ENCODE results near the gene GALNTL6. TPM values are rescaled to one million over a fixed set of nuclear protein-coding genes. Genes with fewer than 3 reads are reported as not detected.

Gene GALNTL6
- total RNA-seq, 4 donors from 2014 or later = 0.67 to 0.70 TPM; not detected in 2

- no peaks in the 10 kb centered on the region for H3K27me3 ChIP-seq
- H3K27ac ChIP-seq = no peak overlapping the region
- H3K4me1 ChIP-seq = no peaks in the 10 kb centered on the region
- H3K36me3 ChIP-seq = no peaks in the 10 kb centered on the region
- TF ChIP-seq POLR2A (IDR thresholded peaks at IDR 0.05) (no peak), CTCF (IDR thresholded peaks at IDR 0.05) (no peak)
- H3K4me3 ChIP-seq = no peak overlapping the region
- H3K9me3 ChIP-seq = no peaks in the 10 kb centered on the region
- no peak for DNase-seq
Observed at GRCh38 chr4:172978848-172979247, 1165.6 kb downstream of the GALNTL6 start.

DNA sequence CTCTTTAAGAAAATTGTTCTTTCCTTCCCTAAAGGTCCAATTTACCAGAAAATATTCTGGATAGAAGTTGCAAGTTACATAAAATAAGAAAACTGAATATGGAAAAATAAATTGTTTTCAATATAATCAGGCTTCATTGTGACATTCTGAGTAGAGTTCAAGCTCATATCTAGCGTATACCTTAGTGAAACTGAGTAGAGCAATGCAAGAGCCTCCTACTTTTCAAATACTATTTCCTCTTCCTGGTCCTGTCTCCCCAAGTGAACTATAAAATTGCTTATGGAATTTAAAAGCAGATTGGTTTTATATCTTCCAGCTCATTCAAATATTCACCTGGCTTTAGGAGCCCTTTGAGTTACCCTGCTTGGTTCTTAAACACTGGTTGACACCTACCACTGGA lies 1166.1 kb downstream of the GALNTL6 start:
- DNase-seq = no peak

DNA sequence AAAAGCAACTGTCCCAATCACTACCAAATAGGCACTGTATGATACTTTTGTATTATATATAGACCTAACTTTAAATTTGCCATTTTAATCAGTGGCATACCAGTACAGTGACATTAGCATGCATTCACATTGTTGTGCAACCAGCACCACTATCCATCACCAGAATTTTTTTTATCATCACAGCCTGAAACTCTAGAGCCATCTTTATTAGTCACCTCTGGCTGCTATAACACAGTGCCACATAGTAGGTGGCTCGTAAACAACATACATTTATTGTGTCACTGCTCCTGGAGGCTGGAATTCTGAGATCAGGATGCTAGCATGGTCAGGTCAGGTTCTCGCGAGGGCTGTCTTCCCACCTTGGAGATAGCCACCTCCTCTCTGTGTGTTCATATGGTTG lies 1167.0 kb downstream of the GALNTL6 start:
- TF ChIP-seq CTCF (IDR thresholded peaks at IDR 0.05) (no peak), POLR2A (IDR thresholded peaks at IDR 0.05) (no peak)
- Histone ChIP-seq H3K27ac (no peak overlapping the region), H3K4me1 (no peaks in the 10 kb centered on the region), H3K36me3 (no peaks in the 10 kb centered on the region), H3K27me3 (no peaks in the 10 kb centered on the region), H3K9me3 (no peaks in the 10 kb centered on the region), H3K4me3 (no peak overlapping the region)
- DNase-seq = no peak

More for the DNA sequence above, 1166.1 kb downstream of the GALNTL6 start:
- Histone ChIP-seq H3K27me3 (no peaks in the 10 kb centered on the region), H3K27ac (no peak overlapping the region), H3K9me3 (no peaks in the 10 kb centered on the region), H3K36me3 (no peaks in the 10 kb centered on the region), H3K4me3 (no peak overlapping the region), H3K4me1 (no peaks in the 10 kb centered on the region)
- TF ChIP-seq CTCF (IDR thresholded peaks at IDR 0.05) (no peak), POLR2A (IDR thresholded peaks at IDR 0.05) (no peak)

DNA sequence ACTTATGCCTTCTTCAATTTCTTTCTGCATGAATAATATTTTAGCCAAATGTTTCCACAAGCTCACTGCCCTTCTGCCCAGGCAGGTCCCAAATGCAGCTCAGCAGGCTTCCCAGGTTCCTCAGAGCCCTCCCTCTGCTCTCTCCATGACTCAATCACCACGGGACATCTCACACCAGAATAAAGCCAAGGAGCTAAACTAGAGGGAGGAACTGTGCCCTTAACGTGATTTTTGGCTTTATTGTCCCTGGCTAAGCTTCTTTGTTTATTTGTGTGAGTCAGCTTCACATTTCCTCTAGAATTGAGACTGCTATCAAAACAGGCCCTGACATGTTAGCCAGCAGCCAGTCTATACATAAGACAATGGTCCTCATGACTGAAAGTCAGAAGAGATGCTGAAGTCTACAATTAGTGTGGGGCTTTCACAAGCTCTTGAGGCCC lies 1169.0 kb downstream of the GALNTL6 start:
- no peaks in the 10 kb centered on the region for H3K27me3 ChIP-seq
- H3K36me3 ChIP-seq = no peaks in the 10 kb centered on the region
- H3K27ac ChIP-seq = no peak overlapping the region
- H3K9me3 ChIP-seq = no peaks in the 10 kb centered on the region
- TF ChIP-seq POLR2A (IDR thresholded peaks at IDR 0.05) (no peak), CTCF (IDR thresholded peaks at IDR 0.05) (no peak)
- DNase-seq = no peak
- H3K4me3 ChIP-seq = no peak overlapping the region
- H3K4me1 ChIP-seq = no peaks in the 10 kb centered on the region

GRCh38 chr4:172983014-172983413 lies 1169.8 kb downstream of the GALNTL6 start:
- H3K36me3 ChIP-seq = no peaks in the 10 kb centered on the region
- no peak overlapping the region for H3K4me3 ChIP-seq
- no peak overlapping the region for H3K27ac ChIP-seq
- TF ChIP-seq POLR2A (IDR thresholded peaks at IDR 0.05) (no peak), CTCF (IDR thresholded peaks at IDR 0.05) (no peak)
- peaks cover 0 to 3% (median 0%) of the 10 kb centered on the region in 4 donors for H3K9me3 ChIP-seq
- no peaks in the 10 kb centered on the region for H3K27me3 ChIP-seq
- DNase-seq = no peak
- H3K4me1 ChIP-seq = no peaks in the 10 kb centered on the region

- TF ChIP-seq POLR2A (IDR thresholded peaks at IDR 0.05) (no peak), CTCF (IDR thresholded peaks at IDR 0.05) (no peak)
- DNase-seq = no peak
- Histone ChIP-seq H3K36me3 (no peaks in the 10 kb centered on the region), H3K27me3 (no peaks in the 10 kb centered on the region), H3K4me3 (no peak overlapping the region), H3K9me3 (peaks cover 0 to 6% (median 0%) of the 10 kb centered on the region in 4 donors), H3K27ac (no peak overlapping the region), H3K4me1 (no peaks in the 10 kb centered on the region)
Observed at GRCh38 chr4:172983631-172984030, 1170.4 kb downstream of the GALNTL6 start.

All from Peyer's patch (tissue), 4 donors.